Left cardiac atrium (tissue), 4 donors: ENCODE results near the gene TMEM9. TPM values are rescaled to one million over a fixed set of nuclear protein-coding genes. Genes with fewer than 3 reads are reported as not detected.

ENCODE experiments used
- ATAC-seq, 2 donors: fragments of 200-7000 bp; cut with Tn5 transposase; one replicate each; pipeline ENCODE4 v1.9.1; 2020; ENCODE audit warnings: mild to moderate bottlenecking in 2 of 2, moderate library complexity in 2 of 2
- DNase-seq: peaks from one replicate; pipeline ENCODE4 v3.0.0-alpha.2; 2020
- intact Hi-C, 2 donors: fragments of 100-400 bp; cut with DNase I; formaldehyde crosslinking; loops; one replicate each; pipeline versions ENCODE4 v1.14.1 to v1.15.1; 2022 to 2023
- long read RNA-seq: library from polyadenylated mRNA; unstranded; transcript quantifications from one replicate; pipeline ENCODE4 v2.0.0, GENCODE V29; 2021
- total RNA-seq, 2 donors: library from RNA; stranded (reverse); fragmentation: NEBNext Ultra II Directional; extraction: Animal tissue kit (Norgen Biotek cat#: 25700); gene quantifications; one replicate each; pipeline ENCODE4 v1.2.1, GENCODE V29; 2021
- donor health status: DM: no; HTN: yes; CAD: no.
- donor health status: DM: no; HTN: yes; CAD: no; lungs with severe emphysema.
- donor health status: DM: yes; HTN: yes; CAD: no.
- donor health status: Dilated cardiomyopathy.

The TMEM9 gene
- 10 to 100 TPM; 34.9 to 35.7 TPM for total RNA-seq
- long read RNA-seq, transcript TMEM9-204 (6 exons, 1,529 nt): major isoform, 71 of 85 reads
- long read RNA-seq, partial matches to known transcripts: 0 of 85 reads
- long read RNA-seq, other reads (novel, unspliced or antisense): 6 of 85 reads

DNA sequence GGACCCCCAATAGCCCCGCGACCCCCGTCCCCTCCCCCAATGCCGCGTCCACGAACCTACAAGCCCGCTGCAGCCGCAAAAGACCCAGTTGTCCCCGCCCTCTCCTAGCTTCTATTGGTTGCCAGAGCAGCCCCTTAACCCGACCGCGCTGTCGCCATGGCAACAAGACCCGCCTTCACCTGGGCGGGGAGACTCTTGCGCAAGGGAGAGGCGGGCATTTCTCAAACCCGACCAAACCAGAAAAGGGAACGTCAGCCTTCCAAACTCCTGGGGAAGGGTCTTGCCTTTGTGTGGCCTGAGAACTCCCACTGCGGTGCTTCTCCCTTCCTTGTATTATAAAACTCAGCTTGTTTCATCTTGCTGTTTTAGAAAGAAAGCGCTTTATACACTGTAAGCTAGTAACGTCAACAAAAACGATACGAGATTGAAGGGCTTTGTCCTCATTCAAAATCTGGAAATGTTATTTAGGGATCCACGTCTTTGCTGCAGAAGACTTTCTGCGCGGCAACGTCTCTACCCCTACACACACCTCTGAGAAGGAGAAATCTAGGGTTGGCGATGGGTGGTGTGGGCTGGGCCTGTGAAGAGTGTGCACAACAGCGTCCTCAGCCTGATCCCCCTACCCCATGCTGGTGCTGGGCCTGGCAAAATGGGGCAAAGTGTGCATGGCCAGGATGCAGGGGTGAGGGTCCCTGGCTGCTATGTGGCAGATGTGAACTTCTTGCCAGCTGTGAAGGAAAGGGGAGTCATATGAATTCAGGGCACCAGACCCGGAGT, at the start of gene TMEM9:
Gene TMEM9 (minus strand): TSS at position 86 of the 777 bp plus-strand sequence. CDS start 551 bp downstream, outside the sequence.
- ATAC-seq (peak; percentile 98 to 99), DNase-seq (peak; percentile 97)
- intact Hi-C loops: no loop called here

DNA sequence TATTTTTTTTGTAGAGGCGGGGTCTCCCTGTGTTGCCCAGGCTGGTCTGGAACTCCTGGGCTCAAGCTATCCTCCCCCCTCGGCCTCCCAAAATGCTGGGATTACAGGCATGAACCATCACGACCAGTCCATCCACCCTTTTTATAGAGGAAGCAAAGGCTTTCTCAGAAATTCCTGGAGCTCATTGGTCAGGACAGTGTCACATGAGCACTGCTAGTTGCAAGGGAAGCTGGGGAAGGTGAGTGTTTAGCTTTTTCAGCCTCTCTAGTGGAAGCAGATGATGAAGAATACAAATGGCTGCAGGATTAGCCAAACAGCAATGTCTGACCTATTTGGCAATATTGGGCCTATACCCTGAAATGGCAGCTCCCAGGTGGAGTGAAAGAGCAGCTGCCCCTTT, 44.3 kb upstream of the TMEM9 start:
- ATAC-seq: no peak
- no peak for DNase-seq
- intact Hi-C loops: no loop called here

DNA sequence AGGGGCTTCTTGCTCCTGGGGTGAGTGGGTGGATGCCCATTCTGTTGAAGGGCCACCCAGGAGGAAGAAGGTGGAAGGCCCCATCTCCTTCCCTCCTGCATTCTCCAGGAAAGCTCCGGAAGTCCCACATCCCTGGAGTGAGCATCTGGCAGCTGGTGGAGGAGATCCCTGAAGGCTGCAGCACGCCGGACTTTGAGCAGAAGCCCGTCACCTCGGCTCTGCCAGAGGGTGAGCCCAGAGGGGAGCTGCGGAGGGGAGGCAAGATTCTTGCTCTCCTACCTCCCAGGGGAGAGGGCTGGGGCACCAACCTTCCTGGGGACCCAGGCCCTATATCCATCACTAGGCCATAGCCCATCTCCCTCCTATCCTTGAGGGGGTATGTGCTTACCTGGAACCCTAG, 39.8 kb upstream of the TMEM9 start:
- DNase-seq: no peak

DNA sequence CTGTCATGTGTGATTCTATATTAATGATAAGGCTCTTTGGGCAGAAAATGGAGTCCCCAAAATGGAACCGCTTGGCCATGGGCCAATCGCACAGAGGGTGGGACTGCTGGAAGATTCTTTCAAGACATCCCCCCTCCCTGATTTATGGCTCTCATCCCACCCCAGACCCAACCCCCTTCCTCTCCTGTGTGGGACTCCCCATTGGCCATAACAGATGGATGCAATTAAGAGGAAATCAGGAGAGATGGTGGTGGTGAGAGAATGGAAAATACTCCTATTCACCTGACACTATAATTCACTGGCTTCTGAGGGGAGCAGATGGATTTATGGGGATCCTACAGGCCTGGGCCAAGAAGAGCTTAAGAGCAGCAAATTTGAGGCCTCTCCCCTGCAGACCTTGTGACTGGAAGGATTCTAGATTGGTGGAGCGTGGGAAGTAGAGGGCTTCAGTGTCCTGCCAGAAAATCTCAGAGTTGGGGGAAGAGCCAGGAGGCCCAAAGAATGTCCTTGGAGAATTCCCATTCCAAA, 38.1 kb upstream of the TMEM9 start:
- peak in 1 of 2 donors; percentile 70 for ATAC-seq
- no peak for DNase-seq
- intact Hi-C loops: no loop called here

More for the DNA sequence above, 39.8 kb upstream of the TMEM9 start:
- no peak for ATAC-seq
- intact Hi-C loops: no loop called here

DNA sequence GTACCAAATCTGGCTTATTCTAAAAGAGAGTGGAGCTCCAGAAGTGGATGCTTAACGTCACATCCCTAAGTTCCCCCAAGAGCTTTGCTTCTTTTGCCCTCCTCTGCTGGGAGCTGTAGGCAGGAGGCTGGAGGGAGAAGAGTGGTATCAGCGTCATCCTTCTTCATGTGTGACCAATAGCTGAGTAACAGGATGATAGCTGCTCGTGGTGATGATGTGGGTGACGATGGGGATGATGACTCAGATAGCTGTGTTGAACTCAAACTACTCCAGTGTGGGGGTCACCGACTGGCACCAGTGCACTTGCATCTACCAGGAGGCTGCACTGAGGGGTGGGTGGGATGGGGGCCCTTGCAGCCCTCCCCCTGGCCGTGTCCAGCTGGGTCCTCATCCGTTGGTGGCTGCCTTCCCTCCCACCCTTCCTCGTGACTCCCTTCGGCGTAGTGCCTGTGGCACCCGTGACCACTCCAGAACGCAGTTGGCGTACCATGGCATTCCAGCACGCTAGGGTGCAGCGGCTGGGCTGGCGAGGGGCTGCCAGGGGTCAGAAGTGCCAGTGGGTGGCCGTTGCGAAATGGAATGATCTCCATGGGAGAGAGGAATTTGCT, 37.5 kb upstream of the TMEM9 start:
- ATAC-seq (peak; percentile 24 to 55), DNase-seq (no peak)
- intact Hi-C loops: no loop called here

DNA sequence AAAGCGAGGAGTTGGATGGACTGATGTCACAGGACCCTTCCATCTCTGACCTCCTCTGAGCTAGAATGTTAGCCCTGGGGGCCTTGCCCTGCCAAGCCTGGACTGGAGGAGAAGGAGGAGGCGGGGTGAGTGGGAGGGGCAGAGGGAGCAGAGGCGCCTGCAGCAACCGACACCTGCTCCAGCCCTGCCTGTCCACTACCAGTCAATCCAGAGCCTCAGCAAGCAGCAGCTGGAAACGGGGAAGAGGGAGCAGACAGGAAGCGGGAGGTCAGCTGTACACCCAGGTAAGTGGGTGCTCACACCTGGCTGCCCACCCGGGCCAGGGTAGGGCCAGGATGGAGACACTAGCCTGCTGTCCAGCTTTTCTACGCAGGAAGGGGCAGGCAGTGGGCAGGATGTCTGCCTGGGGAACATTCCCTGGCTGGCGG, 36.4 kb upstream of the TMEM9 start, which contains the start of gene IGFN1:
Gene IGFN1 (plus strand): TSS at position 201 of the 428 bp plus-strand sequence. CDS start 2,470 bp downstream, outside the sequence.
- DNase-seq (no peak), ATAC-seq (peak in 1 of 2 donors; percentile 25)
- intact Hi-C loops: no loop called here

DNA sequence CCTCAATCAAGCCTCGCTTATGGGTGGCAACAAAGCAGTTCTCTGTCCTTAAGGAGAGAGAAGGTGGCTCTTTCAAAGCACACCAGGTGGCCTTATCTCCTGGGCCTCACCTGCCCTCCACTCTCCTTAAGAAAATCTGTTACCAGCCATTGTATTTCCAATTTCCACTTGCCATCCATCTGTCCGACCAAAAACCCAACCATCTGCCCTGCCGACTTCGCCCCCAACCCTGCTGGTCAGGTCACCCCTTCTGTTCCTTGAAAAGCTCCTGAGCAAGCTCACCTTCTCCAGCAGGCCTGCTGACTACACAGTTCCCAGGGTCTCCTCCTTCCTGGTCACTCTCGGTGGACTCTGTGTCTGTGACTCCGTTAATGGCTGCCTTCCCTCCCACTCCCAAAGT, 35.7 kb upstream of the TMEM9 start:
- DNase-seq: no peak

DNA sequence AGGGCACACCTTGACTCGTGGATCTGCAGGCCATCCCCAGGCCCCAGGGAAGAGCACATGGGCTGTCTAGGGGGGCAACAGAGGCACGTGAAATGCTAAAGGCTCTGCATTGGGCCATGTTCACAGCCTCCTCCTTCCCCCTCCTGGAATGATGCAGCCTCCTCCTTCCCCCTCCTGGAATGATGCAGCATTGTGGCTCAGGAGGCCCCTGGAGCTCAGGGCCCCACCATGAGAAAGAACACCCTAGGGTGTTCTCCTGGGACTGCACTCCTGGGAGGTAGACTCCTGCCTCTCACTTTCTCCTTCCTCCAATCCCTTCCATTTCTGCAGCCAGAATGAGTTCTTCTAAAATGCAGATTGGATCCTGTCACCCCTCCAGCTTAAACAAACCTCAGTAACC, 34.8 kb upstream of the TMEM9 start:
- DNase-seq (no peak), ATAC-seq (no peak)
- intact Hi-C loops: no loop called here

More for the DNA sequence above, 35.7 kb upstream of the TMEM9 start:
- intact Hi-C loops: no loop called here
- no peak for ATAC-seq

DNA sequence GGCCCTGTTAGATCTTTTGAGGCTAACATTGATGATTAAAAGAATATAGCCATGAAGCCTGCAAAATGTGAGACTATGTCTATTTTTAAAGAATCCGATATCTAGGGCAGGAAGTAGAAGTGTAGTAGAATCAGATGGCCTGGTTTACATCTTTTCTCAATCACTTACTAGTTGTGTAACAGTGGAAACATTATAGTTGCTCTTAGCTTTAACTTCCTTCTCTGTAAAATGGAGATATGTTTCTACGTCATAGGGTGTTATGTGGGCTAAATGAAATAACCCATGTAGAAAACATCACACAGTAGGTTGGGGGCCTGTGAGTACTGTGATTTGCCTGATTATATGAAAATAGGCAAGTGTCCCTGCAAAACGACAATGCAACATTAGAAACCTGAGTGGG, 31.9 kb upstream of the TMEM9 start:
- ATAC-seq (no peak), DNase-seq (no peak)
- intact Hi-C loops: no loop called here

DNA sequence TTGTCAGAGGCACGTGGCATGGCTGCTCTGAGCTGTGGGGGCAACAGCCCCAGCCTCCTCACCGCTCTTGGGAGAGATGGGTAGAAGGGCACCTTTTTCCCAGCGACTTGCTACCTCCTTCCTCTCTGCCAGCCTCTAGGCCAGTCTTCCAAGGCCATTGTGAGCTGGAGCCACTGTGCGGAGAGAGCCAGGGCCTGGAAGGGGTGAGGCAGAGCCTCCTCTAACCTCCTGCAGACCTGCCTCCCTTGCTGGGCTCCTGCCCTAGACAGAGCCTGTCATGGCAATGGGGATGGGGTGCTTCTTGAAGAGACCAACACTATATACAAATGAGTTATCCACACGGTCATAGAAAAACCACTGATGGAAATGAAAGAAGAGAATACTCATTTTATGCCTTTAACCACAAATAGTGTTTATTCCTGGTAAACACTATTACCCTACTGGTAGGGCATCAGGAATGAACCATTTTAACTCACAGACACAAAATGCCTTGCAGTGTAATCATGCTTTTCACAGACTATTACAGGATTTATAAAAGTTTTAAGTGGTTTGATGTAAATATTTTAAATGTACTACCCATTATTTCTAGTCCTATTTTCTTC, 31.4 kb upstream of the TMEM9 start:
- ATAC-seq (no peak), DNase-seq (no peak)
- intact Hi-C loops: no loop called here

DNA sequence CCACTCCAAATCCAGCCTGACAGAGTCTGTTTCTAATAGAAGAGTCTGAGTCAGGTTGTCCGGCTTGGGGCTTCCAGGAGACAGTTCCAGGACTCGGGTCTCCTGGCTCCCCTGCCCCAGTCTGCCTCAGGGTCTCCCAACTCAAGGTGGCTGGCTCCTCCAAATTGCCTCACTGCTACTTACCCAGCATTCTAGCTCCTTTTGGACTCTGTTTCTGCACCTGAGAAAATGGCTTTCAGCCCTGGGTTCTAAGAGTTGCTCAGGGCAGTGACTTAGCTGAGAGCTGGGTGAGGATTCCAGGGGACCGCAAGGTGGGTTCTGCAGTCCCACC, 30.8 kb upstream of the TMEM9 start:
- DNase-seq (no peak), ATAC-seq (no peak)
- intact Hi-C loops: no loop called here

DNA sequence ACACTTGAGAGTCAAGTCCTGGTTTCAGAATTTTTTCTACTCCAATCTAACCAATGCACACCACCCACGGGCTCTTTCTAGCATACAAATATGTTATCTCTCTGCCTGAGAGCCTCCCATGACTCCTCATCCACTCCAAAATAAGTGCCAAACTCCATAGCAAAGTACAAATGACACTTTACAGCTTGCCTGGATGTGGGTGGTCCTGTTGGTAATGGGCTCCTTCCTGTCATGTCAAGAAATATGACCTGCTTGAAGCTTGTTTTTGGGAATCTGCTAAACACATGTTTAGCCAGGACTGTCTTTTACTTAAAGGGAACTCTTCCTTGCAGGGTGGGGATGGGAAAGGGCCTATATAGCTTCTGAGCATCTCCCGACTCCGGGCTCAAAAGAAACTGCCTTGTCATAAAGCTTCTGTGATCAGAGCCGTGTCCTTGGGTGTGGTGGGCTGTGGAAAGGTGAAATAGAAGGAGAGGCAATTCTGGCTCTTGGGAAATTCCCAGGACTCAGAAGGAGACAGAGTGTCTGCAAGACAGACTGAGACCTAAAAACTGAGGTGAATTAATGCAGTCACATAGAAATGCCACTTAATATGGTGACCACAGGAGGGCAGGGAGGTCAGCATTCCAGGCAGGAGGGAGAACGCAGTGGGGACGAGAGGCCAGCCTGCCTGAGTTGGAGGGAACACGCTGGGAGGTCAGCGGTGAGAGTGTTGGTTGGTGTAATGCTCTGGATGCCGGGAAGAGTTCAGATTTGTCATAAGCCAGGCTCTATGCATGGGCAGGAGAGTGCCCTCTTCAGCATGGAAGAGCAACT, 30.2 kb upstream of the TMEM9 start:
- DNase-seq (no peak), ATAC-seq (peak; percentile 91 to 95)
- intact Hi-C loops: no loop called here

DNA sequence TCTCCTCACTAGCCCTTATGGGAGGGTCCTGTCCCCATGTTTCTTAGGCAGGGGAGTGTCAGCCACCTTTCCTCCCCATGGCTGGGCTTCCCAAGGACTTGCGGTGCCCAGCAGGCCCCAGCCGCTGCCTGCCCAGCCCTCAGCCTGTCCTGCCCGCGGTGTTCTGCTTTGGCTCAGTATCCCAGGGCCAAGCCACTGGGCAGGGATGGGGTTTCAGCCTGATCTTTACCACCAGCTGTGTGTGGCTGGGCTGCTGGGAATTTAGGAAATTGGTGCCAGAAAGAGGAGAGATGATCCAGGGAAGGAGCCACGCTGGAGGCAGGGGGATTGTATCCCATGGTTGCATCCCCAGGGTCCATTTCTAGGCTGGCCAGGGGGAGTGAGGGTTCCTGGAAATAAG, 29.5 kb upstream of the TMEM9 start:
- ATAC-seq (peak in 1 of 2 donors; percentile 4), DNase-seq (no peak)
- intact Hi-C loops: no loop called here

DNA sequence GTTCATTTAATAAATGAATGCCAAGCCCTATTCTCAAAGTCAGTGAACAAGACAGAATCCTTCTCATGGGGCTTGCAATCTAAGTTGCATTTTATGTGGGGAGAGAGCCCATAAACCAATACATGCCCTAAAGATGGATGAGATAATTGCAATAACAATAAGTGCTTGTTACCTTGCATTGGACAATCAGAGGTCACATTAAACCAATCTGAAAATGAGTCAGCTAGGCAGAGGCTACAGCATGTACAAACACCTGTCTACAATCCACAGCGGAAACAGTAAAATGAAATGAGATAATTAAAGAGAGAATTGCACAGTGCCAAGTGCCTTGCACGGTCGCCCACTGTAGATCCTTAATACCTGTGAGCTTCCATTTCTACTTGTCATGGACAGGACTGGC, 28.9 kb upstream of the TMEM9 start:
- ATAC-seq: no peak
- intact Hi-C loops: no loop called here
- no peak for DNase-seq

DNA sequence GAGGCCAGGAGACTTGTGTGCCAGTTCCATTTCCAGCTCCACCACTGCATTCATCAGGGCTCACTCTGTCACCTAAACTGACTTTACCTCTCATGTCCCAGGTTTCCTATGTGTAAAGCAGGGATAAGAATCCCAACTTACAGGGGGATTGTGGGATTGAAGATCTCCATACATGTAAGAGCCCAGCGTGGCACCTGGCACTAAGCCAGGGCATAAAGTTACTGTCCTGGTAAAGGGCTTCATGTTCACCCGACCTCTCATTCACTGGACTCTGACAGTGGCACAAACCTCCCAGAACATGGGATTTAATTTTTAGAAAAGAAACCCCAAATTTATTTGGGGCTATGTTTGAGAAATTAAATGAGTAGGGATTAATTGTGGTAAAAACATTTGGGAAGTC, 27.5 kb upstream of the TMEM9 start:
- intact Hi-C loops: no loop called here
- ATAC-seq: no peak
- no peak for DNase-seq

DNA sequence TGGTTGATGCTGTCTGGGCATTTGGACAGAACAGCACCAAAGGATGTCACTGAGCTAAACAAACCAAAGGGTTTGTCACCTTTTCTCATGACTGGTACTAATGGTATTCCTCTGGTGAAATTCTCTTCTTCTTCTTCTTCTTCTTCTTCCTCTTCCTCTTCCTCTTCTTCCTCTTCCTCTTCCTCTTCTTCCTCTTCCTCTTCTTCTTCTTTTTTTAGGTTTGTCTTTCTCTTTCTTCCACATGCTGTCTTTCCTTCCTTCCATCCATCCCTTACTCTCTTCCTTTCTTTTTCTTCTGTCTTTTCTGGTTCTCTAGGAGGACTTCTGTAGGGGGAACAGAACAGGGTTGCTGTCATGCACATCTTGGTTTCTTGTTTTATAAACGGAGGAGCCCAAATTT, 27.0 kb upstream of the TMEM9 start:
- ATAC-seq: no peak
- intact Hi-C loops: no loop called here

DNA sequence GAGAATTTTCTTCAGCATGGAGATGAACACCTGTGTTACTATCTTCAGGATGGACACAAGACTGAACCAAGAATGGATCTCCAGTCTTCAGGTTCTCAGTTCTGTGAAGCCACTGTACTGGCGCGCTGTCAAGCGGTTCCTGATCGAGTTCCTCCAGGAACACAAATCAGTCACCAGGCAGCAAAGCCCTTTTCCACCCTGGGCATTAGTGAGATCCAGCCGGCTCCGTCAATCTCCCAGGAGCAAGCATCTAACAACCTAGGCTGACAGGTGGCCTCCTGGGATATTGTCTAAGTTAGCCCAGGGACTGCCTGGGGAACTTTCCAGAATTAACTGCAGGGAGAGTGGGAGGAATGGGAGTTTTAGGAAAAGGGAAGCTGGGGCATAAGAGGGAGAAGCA, 26.6 kb upstream of the TMEM9 start:
- intact Hi-C loops: no loop called here
- ATAC-seq (no peak), DNase-seq (no peak)

More for the DNA sequence above, 27.0 kb upstream of the TMEM9 start:
- no peak for DNase-seq

DNA sequence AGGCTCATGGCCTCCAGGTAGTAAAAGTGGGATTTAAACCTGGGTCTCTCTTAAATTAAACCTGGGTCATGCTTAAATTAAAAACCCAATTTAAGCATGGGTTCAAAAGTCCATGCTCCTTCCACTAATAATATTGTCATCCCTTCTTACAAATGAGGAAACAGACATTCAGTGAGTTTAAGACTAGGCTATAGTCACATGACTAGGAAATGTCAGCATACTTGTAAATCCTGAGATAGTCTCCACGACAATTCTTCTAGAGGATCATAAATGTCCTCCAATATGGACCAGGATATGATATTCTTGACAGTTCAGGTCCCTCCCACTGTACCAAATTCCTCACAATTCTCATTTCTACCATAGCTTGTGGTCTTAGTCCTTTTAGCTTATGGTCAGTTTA, 25.9 kb upstream of the TMEM9 start:
- intact Hi-C loops: no loop called here
- ATAC-seq (no peak), DNase-seq (no peak)

DNA sequence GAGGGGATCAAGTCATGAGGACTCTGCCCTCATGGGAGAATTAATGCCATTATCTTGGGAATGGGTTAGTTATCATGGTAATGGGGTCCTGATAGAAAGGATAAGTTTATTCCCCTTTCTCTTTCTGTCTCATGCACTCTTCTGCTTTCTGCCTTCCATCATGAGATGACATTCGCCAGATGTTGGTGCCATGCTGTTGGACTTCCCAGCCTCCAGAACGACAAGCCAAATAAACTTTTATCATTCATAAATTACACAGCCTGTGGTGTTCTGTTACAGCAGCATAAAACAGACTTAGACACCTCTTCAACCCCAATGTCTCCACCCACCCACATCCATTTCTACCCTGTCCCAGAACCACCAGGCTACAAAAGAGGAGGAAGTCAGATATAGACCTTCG, 24.4 kb upstream of the TMEM9 start:
- ATAC-seq (no peak), DNase-seq (no peak)
- intact Hi-C loops: no loop called here
